OCI-LY3 (cell line): ENCODE results near the gene BCL2L12.

ENCODE experiments used
- H2AFZ ChIP-seq: fragments of 200-600, 300-600 bp; shearing (Covaris generic); 2 replicates; pipeline ENCODE4 v1.6.0; 2014; ENCODE audit warnings: antibody characterized with exemption, low read depth, low read length
- H3K27ac ChIP-seq: fragments of 200-600, 300-600 bp; sonication (generic); 2 replicates; pipeline ENCODE4 v1.5.1; 2014; ENCODE audit warnings: mild to moderate bottlenecking, low read length, moderate library complexity, mixed read lengths
- H3K27me3 ChIP-seq: fragments of 200-600, 300-600 bp; sonication (generic); 2 replicates; pipeline ENCODE4 v1.6.1; 2014; ENCODE audit warnings: low read depth, low read length, mixed read lengths
- H3K36me3 ChIP-seq: fragments of 200-600, 300-600 bp; sonication (generic); replicated peaks from 2 replicates; pipeline ENCODE3; 2014; ENCODE audit warnings: low read depth, low read length, mixed read lengths
- H3K4me1 ChIP-seq: fragments of 300-600, 200-600 bp; sonication (generic); 2 replicates; pipeline ENCODE4 v1.6.1; 2014; ENCODE audit warnings: low read length, mixed read lengths
- H3K4me2 ChIP-seq: fragments of 200-600, 300-600 bp; sonication (generic); 2 replicates; pipeline ENCODE4 v1.6.1; 2014; ENCODE audit warnings: low read length, mixed read lengths
- H3K4me3 ChIP-seq: fragments of 300-600, 200-600 bp; sonication (generic); 2 replicates; pipeline ENCODE4 v1.5.1; 2014; ENCODE audit warnings: antibody characterized with exemption, mild to moderate bottlenecking, low read length, moderate library complexity
- H3K79me2 ChIP-seq: fragments of 300-600, 200-600 bp; shearing (Covaris generic); 2 replicates; pipeline ENCODE4 v1.6.1; 2014; ENCODE audit warnings: mild to moderate bottlenecking, low read length, mixed read lengths
- H3K9ac ChIP-seq: fragments of 300-600, 200-600 bp; shearing (Covaris generic); 2 replicates; pipeline ENCODE4 v1.6.0; 2014; ENCODE audit warnings: mild to moderate bottlenecking, low read length, moderate library complexity
- H3K9me3 ChIP-seq: fragments of 200-600, 300-600 bp; shearing (Covaris generic); 2 replicates; pipeline ENCODE4 v1.6.1; 2014; ENCODE audit warnings: low read length, mixed read lengths; ENCODE audit not compliant: insufficient read depth
- H4K20me1 ChIP-seq: fragments of 200-600, 300-600 bp; sonication (generic); 2 replicates; pipeline ENCODE4 v1.6.1; 2016; ENCODE audit warnings: low read length, mixed read lengths; ENCODE audit not compliant: insufficient read depth
- EZH2phosphoT487 ChIP-seq: fragments of 200-600 bp; shearing (Covaris generic); IDR thresholded peaks from 2 replicates; pipeline ENCODE4 v1.6.1; 2018; ENCODE audit warnings: antibody characterized with exemption, mixed run types, low read depth
- TF ChIP-seq, protein P1 (sequence below): fragments of 200-600, 300-600 bp; sonication (generic); IDR thresholded peaks from 2 replicates; pipeline ENCODE4 v1.5.1; 2014; ENCODE audit warnings: antibody characterized with exemption, low read length, low read depth

Gene BCL2L12

DNA sequence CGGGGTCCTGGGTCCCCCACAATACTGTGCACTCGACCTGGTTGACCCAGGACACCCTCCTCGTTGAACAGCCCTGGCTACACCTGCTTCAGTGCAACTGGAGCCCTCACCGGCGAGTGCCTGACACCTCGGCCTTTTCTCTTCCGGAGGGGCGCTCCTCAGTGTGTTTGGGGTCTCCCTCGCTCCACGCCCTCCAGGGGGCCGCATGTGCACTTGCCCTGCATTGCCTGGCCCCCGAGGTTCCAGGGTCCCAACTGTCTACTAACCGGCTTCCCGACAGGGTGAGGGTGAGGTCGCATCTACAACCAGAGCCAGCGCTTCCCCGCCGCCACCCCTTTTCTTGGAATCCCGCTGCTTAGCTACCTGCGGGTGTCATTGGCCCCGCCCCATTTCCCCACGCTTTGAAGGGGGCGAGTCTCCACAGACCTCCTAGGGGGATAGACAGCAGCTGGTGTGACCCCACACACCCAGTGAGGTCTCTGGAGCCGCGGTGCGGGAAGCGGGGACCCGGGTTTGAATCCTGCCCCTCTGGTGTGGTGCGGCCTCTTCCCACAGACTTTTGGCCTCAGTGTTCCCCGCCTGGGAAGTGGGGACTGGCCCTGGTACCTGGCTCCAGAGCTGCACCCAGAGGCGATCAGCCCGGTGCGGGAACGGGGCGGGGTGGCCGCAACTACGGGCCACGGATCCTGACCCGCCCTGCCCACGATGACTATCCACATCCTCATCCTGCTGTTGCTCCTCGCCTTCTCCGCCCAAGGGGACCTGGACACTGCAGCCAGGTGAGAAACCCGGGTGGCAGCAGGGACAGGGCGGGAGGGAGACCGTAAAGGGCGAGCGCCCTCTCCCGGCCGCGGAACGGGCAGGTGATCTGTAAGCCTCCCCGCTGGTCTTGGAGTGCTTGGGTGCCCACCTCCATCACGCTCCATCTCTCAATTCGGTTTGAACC is 23.7 kb downstream of the BCL2L12 start, which contains the start of gene ADM5:
ADM5 (plus strand) TSS at position 462 of the 946 bp plus-strand sequence; CDS start at position 706, 244 bp downstream.
- no peak within 1 kb of the TSS for H3K4me3 ChIP-seq

DNA sequence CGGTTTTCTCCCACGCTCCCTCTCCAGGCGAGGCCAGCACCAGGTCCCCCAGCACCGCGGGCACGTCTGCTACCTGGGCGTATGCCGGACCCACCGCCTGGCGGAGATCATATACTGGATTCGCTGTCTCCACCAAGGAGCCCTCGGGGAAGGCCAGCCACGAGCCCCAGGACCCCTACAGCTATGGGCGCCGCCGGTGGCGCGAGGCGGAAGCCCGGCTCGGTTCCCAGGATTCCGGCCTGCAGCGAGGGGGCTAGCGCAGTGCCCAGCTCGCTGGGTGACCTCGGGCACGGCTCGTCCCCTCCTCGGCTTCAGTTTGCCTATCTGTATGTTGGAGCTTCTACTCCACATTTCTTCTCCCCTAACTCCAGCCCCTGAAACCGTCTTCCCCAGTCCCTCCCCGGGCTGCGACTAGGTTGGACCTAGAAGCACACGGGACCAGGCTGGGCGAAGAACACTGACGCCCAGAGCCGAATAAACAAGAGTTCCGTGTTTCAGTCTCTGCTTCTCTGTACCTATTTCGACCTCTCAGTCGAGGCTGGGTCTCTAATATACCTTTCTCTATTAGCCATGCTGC is 24.4 kb downstream of the BCL2L12 start:
- no peaks in the 10 kb centered on the region for H3K9me3 ChIP-seq
- H3K9ac ChIP-seq = no peak overlapping the region
- no peak overlapping the region for H3K4me3 ChIP-seq
- no peak overlapping the region for H3K27ac ChIP-seq
- H4K20me1 ChIP-seq = peaks cover 44% of the 10 kb centered on the region
- H3K27me3 ChIP-seq = no peaks in the 10 kb centered on the region
- H3K79me2 ChIP-seq = peaks cover 8% of the 10 kb centered on the region; the same call in 1 of the 2 replicates
- TF ChIP-seq EZH2phosphoT487 = no peak
- TF ChIP-seq, protein P1, sequence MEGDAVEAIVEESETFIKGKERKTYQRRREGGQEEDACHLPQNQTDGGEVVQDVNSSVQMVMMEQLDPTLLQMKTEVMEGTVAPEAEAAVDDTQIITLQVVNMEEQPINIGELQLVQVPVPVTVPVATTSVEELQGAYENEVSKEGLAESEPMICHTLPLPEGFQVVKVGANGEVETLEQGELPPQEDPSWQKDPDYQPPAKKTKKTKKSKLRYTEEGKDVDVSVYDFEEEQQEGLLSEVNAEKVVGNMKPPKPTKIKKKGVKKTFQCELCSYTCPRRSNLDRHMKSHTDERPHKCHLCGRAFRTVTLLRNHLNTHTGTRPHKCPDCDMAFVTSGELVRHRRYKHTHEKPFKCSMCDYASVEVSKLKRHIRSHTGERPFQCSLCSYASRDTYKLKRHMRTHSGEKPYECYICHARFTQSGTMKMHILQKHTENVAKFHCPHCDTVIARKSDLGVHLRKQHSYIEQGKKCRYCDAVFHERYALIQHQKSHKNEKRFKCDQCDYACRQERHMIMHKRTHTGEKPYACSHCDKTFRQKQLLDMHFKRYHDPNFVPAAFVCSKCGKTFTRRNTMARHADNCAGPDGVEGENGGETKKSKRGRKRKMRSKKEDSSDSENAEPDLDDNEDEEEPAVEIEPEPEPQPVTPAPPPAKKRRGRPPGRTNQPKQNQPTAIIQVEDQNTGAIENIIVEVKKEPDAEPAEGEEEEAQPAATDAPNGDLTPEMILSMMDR = no peak
- H3K4me2 ChIP-seq = no peak overlapping the region
- no peak overlapping the region for H2AFZ ChIP-seq
- peaks cover 59% of the 10 kb centered on the region for H3K36me3 ChIP-seq
- H3K4me1 ChIP-seq = peaks cover 16% of the 10 kb centered on the region; the same call in 1 of the 2 replicates

More for the DNA sequence above, 23.7 kb downstream of the BCL2L12 start, which contains the start of gene ADM5:
- peaks cover 16% of the 10 kb centered on the region; the same call in 1 of the 2 replicates for H3K79me2 ChIP-seq
- no peak within 1 kb of the TSS for H3K4me2 ChIP-seq
- H2AFZ ChIP-seq = no peak within 1 kb of the TSS
- H3K27me3 ChIP-seq = no peaks in the 10 kb centered on the region
- H3K27ac ChIP-seq = peak within 1 kb of the TSS; percentile 20; the same call in 1 of the 2 replicates
- H3K36me3 ChIP-seq = peaks cover 67% of the 10 kb centered on the region
- no peaks in the 10 kb centered on the region for H3K9me3 ChIP-seq
- H3K4me1 ChIP-seq = peaks cover 16% of the 10 kb centered on the region; the same call in 1 of the 2 replicates
- H4K20me1 ChIP-seq = peaks cover 51% of the 10 kb centered on the region
- TF ChIP-seq EZH2phosphoT487 = no peak
- TF ChIP-seq, protein P1 = no peak
- no peak within 1 kb of the TSS for H3K9ac ChIP-seq

DNA sequence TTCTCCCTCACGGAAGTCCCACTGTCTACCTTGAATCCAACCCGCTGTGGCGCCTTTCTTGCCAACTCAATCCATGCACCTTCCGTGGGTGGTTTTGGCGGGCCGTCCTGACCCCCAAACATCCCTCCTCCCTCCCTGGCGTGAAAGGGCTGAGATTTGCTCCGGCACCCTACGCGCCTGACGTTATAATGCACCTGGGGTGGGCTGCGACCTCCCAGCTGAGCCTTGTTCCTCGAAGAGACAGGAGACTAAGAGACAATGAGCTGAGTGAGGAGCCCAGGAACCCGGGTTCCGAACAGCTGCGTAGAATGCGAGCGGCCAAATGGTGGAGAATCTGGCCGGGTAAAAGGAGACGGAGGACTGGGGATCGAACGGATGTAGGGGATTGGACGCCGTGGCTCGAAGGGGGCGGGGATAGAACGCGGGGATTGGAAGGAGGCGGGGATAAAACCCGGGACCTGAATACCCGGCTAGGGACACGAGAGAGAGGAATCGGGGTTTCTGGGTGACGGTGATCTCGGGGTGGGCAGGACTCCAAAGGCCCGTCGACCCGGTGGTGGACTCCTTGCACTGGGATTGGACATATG is 25.0 kb downstream of the BCL2L12 start, which contains the start of gene CPT1C:
CPT1C (plus strand) TSS at position 461 of the 587 bp plus-strand sequence. CDS start 1,137 bp downstream, outside the sequence.
- peaks cover 4% of the 10 kb centered on the region; the same call in 1 of the 2 replicates for H3K79me2 ChIP-seq
- H3K27me3 ChIP-seq = no peaks in the 10 kb centered on the region
- TF ChIP-seq, protein P1 = no peak
- no peak for TF ChIP-seq EZH2phosphoT487
- peaks cover 54% of the 10 kb centered on the region for H3K36me3 ChIP-seq
- no peak within 1 kb of the TSS for H2AFZ ChIP-seq
- no peak within 1 kb of the TSS for H3K27ac ChIP-seq
- no peak within 1 kb of the TSS for H3K4me2 ChIP-seq
- peaks cover 38% of the 10 kb centered on the region for H4K20me1 ChIP-seq
- no peaks in the 10 kb centered on the region for H3K9me3 ChIP-seq
- no peak within 1 kb of the TSS for H3K9ac ChIP-seq
- peaks cover 16% of the 10 kb centered on the region; the same call in 1 of the 2 replicates for H3K4me1 ChIP-seq
- H3K4me3 ChIP-seq = no peak within 1 kb of the TSS
